Fibroblast of villous mesenchyme (primary cell): ENCODE measurements around the gene FBXO44. TPM values are rescaled to one million over a fixed set of nuclear protein-coding genes. Genes with fewer than 3 reads are reported as not detected.

Experiments used
- DNase-seq: peaks from one replicate; pipeline ENCODE4 v3.0.0-alpha.2; 2010; ENCODE audit warnings: low read depth
- H3K4me3 ChIP-seq: 2 replicates; pipeline ENCODE4 v1.5.1; 2011; ENCODE audit warnings: low read depth, mild to moderate bottlenecking, low read length
- CTCF ChIP-seq: IDR thresholded peaks from 2 replicates; pipeline ENCODE4 v1.5.1; 2012; ENCODE audit warnings: low read depth, mild to moderate bottlenecking, low read length; ENCODE audit not compliant: insufficient read depth
- total RNA-seq: library from RNA; depleted of rRNA; stranded (reverse); fragments of >200 nt; gene quantifications from 2 replicates; pipeline ENCODE4 v1.2.3, GENCODE V29; 2012

FBXO44 gene
- total RNA-seq, 1 donor: 14.2 TPM

- no peak for DNase-seq
- no peak for TF ChIP-seq CTCF
Measured at GRCh38 chr1:11700601-11701467, 46.2 kb downstream of the FBXO44 start.

GRCh38 chr1:11701551-11701961 lies 46.9 kb downstream of the FBXO44 start:
- no peak for DNase-seq
- no peak overlapping the region for H3K4me3 ChIP-seq

More at GRCh38 chr1:11700601-11701467, 46.2 kb downstream of the FBXO44 start:
- no peak overlapping the region for H3K4me3 ChIP-seq

GRCh38 chr1:11701981-11702803 lies 47.5 kb downstream of the FBXO44 start:
- H3K4me3 ChIP-seq: no peak overlapping the region
- TF ChIP-seq CTCF: no peak
- DNase-seq: no peak

More at GRCh38 chr1:11701551-11701961, 46.9 kb downstream of the FBXO44 start:
- TF ChIP-seq CTCF: no peak

GRCh38 chr1:11703357-11704193 lies 48.9 kb downstream of the FBXO44 start:
- no peak for DNase-seq
- no peak overlapping the region for H3K4me3 ChIP-seq
- no peak for TF ChIP-seq CTCF

GRCh38 chr1:11704194-11704529 lies 49.5 kb downstream of the FBXO44 start:
- DNase-seq: no peak
- no peak overlapping the region for H3K4me3 ChIP-seq
- no peak for TF ChIP-seq CTCF

- DNase-seq: no peak
- no peak for TF ChIP-seq CTCF
- H3K4me3 ChIP-seq: no peak overlapping the region
Measured at GRCh38 chr1:11704691-11705475, 50.2 kb downstream of the FBXO44 start.
